ENCODE data around the gene LRP6. TPM values are rescaled to one million over a fixed set of nuclear protein-coding genes. Genes with fewer than 3 reads are reported as not detected.
"Not testable (repeated sequence)": the region's sequence is repeated elsewhere in the genome, so short reads cannot be mapped to it uniquely, and the experiment has no call there.

The LRP6 gene
- total RNA-seq, 1 donor from 2014 or later: 56.2 TPM

DNA sequence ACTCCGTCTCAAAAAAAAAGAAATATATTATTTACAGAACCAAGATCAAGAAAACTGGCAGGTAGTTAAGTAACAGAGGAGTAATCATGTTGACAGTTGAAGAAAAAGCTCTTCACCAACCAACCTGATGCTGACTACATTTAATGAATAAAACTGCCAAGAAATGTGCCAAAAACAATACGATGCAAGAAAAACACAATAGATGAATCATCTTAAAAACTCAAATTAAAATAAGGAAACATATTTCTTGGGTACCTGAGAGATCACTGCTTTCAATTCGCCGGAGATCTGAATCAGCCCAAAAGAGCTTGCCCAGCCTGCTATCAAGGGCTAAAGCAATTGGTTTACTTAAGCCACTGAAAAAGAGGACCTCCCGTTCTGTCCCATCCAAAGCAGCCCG is 119.7 kb downstream of the LRP6 start:
- Mint-ChIP-seq H3K36me3 (ENCODE audit: low read depth) (peaks cover 17% of the 10 kb centered on the region), H3K9me3 (no peaks in the 10 kb centered on the region), H3K27ac (ENCODE audit: unreplicated experiment) (no peak overlapping the region), H3K4me3 (no peak overlapping the region), H3K27me3 (ENCODE audit: low read depth) (no peaks in the 10 kb centered on the region), H3K4me1 (peaks cover 4% of the 10 kb centered on the region)
- no peak for DNase-seq (ENCODE audit: low read depth, low spot score)
- TF ChIP-seq, protein P1, sequence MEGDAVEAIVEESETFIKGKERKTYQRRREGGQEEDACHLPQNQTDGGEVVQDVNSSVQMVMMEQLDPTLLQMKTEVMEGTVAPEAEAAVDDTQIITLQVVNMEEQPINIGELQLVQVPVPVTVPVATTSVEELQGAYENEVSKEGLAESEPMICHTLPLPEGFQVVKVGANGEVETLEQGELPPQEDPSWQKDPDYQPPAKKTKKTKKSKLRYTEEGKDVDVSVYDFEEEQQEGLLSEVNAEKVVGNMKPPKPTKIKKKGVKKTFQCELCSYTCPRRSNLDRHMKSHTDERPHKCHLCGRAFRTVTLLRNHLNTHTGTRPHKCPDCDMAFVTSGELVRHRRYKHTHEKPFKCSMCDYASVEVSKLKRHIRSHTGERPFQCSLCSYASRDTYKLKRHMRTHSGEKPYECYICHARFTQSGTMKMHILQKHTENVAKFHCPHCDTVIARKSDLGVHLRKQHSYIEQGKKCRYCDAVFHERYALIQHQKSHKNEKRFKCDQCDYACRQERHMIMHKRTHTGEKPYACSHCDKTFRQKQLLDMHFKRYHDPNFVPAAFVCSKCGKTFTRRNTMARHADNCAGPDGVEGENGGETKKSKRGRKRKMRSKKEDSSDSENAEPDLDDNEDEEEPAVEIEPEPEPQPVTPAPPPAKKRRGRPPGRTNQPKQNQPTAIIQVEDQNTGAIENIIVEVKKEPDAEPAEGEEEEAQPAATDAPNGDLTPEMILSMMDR (conservative IDR thresholded peaks at IDR 0.05): no peak

DNA sequence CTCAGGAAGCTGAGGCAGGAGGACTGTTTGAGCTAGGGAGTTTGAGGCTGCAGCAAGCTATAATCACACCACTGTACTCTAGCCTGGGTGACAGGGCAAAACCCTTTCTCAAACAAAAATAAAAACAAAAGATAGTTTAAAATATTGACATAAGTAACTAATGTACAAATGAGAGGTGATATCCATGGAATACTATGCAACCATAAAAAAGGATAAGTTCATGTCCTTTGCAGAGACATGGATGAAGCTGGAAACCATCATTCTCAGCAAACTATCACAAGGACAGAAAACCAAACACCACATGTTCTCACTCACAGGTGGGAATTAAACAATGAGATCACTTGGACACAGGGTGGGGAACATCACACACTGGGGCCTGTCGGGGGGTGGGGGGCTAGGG is 122.3 kb downstream of the LRP6 start:
- H3K4me1 Mint-ChIP-seq: peaks cover 22% of the 10 kb centered on the region
- not testable (repeated sequence) for H3K36me3 Mint-ChIP-seq (ENCODE audit: low read depth); H3K9me3 Mint-ChIP-seq; H3K27ac Mint-ChIP-seq (ENCODE audit: unreplicated experiment); H3K27me3 Mint-ChIP-seq (ENCODE audit: low read depth); H3K4me3 Mint-ChIP-seq; DNase-seq (ENCODE audit: low read depth, low spot score)

DNA sequence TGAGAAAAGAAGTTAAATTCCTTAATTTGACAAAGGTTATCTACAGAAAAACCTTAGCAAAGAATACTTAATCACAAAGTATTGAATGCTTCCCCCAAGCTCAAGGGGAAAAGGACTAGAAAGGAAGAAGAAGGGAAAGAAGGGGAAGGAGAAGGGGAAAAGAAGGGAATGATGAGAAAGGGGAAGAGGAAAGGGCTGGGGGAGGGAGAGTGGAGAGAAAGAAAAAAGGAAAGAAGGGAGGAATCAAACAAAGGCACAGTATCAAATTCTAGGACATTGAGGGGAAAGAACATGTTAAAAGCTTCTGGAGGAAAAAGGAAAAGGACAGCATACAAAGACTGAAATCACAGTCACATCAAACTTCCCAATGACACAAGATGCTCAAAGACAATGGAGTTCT is 125.8 kb downstream of the LRP6 start:
- Mint-ChIP-seq H3K4me1 (peaks cover 22% of the 10 kb centered on the region), H3K4me3 (no peak overlapping the region), H3K27me3 (ENCODE audit: low read depth) (no peaks in the 10 kb centered on the region), H3K27ac (ENCODE audit: unreplicated experiment) (no peak overlapping the region), H3K9me3 (no peaks in the 10 kb centered on the region), H3K36me3 (ENCODE audit: low read depth) (peaks cover 11% of the 10 kb centered on the region)
- TF ChIP-seq, protein P1 (conservative IDR thresholded peaks at IDR 0.05): no peak
- no peak for DNase-seq (ENCODE audit: low read depth, low spot score)

DNA sequence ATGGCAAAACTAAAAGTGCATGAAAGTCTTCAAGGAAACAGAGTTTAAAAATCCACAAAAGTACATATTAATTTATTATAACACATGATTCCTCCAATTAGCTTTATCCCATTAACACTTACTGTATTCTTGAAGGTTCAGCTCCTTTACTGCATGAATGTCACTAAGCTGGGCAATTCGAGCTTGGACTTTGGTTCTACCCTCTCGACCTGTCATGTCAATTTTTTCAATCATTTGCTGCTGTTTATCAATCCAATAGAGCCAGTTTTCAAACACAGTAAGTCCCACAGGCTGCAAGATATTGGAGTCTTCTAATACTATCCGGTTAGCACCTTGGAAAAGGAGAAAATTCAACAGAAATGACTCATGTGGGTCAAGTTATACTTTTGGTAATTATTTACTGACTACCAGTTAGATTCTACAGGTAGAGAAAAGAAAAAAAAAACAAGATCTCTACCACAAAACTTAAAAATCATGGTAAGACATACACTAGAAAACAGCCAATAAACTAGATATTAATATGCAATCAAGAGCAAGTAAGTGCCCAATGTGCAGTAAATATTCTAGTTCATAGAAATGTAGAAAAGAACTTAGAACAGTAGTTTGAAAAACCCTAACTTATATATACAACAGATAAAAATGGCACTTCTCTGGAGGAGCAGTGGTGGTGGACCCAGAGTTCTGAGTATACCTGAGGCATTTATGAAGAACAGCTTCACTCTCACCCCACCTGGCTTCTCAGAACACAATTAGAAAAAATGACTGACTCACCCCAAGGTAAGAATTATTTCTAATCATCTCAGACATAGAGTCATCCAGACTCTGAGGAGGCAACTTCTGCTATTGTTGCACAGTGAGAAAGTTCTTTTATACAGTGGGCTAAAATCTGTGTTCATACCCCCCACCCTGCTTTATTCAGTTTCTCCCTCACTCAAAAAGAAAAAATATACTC is 128.4 kb downstream of the LRP6 start:
- no peaks in the 10 kb centered on the region for H3K27me3 Mint-ChIP-seq (ENCODE audit: low read depth)
- H3K27ac Mint-ChIP-seq (ENCODE audit: unreplicated experiment): no peak overlapping the region
- DNase-seq (ENCODE audit: low read depth, low spot score): no peak
- peaks cover 22% of the 10 kb centered on the region for H3K4me1 Mint-ChIP-seq
- H3K36me3 Mint-ChIP-seq (ENCODE audit: low read depth): peaks cover 8% of the 10 kb centered on the region
- no peaks in the 10 kb centered on the region for H3K9me3 Mint-ChIP-seq
- TF ChIP-seq, protein P1 (conservative IDR thresholded peaks at IDR 0.05): no peak
- no peak overlapping the region for H3K4me3 Mint-ChIP-seq

DNA sequence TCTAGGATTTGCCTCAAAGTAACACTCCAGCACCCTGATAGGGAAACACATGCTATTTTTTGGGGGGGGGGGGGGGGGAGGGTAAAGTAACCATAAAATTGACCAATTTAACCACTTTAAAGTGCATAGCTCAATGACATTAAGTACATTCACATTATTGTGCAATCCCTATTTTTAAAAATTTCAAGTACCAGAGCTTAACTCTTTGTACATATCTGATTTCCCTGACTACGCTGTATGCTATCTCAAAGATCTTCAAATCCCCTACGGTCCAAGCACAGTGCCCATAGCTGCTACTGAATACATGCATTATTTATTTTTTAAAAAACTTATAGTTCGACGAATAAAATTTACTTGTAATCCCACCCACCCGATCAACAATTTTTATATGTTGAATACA is 133.1 kb downstream of the LRP6 start:
- H3K36me3 Mint-ChIP-seq (ENCODE audit: low read depth): peaks cover 21% of the 10 kb centered on the region
- H3K4me1 Mint-ChIP-seq: peaks cover 6% of the 10 kb centered on the region
- no peaks in the 10 kb centered on the region for H3K27me3 Mint-ChIP-seq (ENCODE audit: low read depth)
- H3K27ac Mint-ChIP-seq (ENCODE audit: unreplicated experiment): no peak overlapping the region
- DNase-seq (ENCODE audit: low read depth, low spot score): no peak
- TF ChIP-seq, protein P1 (conservative IDR thresholded peaks at IDR 0.05): no peak
- no peak overlapping the region for H3K4me3 Mint-ChIP-seq
- no peaks in the 10 kb centered on the region for H3K9me3 Mint-ChIP-seq

DNA sequence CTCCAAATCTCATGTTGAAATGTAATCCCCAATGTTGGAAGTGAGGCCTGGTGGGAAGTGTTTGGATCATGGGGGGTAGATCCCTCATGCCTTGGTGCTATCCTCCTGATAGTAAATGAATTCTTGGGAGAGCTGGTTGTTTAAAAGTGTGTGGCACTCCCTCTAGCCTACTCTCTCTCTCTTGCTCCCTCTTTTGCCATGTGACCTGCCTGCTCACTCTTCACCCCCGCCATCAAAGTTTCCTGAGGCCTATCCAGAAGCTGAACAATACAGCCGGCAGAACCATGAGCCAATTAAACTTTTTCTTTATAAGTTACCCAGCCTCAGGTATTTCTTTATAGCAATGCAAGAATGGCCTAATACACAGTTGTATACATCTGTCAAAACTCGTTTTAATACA is 133.6 kb downstream of the LRP6 start:
- Mint-ChIP-seq H3K27ac (ENCODE audit: unreplicated experiment) (peak overlapping the region; percentile 37), H3K9me3 (no peaks in the 10 kb centered on the region), H3K4me1 (peaks cover 6% of the 10 kb centered on the region), H3K4me3 (no peak overlapping the region), H3K36me3 (ENCODE audit: low read depth) (peaks cover 22% of the 10 kb centered on the region), H3K27me3 (ENCODE audit: low read depth) (no peaks in the 10 kb centered on the region)
- DNase-seq (ENCODE audit: low read depth, low spot score): no peak
- TF ChIP-seq, protein P1 (conservative IDR thresholded peaks at IDR 0.05): no peak
